Thyroid gland (tissue), 4 donors: ENCODE results near the gene ANKRD36.
"Not testable (repeated sequence)": the region's sequence is repeated elsewhere in the genome, so short reads cannot be mapped to it uniquely, and the experiment has no call there.

Experiments used
- POLR2A ChIP-seq, 2 donors: fragments of 450-650 bp; IDR thresholded peaks; one replicate each; pipeline ENCODE4 v1.6.1; 2017; ENCODE audit warnings: antibody characterized with exemption in 2 of 2, mild to moderate bottlenecking in 2 of 2, moderate library complexity in 1 of 2
- TF ChIP-seq, protein P1 (sequence below), 6 experiments: fragments of 200-600 bp in 3 of 6; fragments of 450-650 bp in 3 of 6; sonication (generic) in 3 of 6; IDR thresholded peaks; one replicate each; pipeline ENCODE4 v1.5.1; 2016 to 2019; ENCODE audit warnings: antibody characterized with exemption in 6 of 6, mild to moderate bottlenecking in 2 of 6, inconsistent platforms in 1 of 6, moderate library complexity in 1 of 6

DNA sequence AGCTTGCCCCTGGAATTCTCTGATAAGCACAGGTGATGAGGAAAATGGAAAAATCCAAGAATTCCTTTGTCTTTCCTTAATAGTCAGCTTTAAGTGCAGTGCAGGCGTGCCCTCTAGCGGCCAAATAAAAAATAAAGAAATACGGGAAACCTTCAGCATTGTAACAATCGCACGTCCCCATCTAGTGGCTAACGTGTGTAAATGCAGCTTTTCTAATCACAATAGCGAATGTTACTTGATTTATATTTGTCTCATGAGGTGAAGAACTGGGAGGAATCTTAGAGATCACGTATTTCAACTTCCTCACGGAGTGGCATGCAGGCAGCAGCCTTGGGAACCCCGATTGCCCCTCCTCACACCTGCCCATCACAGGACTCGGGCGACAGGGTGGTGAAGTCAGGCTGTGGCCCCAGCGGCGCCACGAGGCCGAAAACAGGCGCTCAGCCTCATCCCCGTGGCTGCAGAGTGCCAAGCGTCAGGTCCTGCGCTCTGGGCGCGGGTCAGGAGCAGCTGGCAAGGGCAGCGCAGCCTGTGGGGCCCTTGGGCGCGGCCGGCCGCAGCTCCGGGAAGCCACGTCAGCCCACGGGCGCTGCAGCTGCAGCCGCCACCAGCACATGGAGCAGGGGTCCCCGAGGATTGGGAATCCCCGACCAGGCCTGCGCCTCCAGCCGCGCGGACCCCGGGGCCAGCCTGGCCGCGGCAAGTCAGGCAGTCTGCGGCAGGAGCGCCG lies 468 bp upstream of the ANKRD36 start:
- TF ChIP-seq, protein P1, sequence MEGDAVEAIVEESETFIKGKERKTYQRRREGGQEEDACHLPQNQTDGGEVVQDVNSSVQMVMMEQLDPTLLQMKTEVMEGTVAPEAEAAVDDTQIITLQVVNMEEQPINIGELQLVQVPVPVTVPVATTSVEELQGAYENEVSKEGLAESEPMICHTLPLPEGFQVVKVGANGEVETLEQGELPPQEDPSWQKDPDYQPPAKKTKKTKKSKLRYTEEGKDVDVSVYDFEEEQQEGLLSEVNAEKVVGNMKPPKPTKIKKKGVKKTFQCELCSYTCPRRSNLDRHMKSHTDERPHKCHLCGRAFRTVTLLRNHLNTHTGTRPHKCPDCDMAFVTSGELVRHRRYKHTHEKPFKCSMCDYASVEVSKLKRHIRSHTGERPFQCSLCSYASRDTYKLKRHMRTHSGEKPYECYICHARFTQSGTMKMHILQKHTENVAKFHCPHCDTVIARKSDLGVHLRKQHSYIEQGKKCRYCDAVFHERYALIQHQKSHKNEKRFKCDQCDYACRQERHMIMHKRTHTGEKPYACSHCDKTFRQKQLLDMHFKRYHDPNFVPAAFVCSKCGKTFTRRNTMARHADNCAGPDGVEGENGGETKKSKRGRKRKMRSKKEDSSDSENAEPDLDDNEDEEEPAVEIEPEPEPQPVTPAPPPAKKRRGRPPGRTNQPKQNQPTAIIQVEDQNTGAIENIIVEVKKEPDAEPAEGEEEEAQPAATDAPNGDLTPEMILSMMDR (IDR thresholded peaks at IDR 0.05), result peak; percentile 80 to 100 (median 98)
- TF ChIP-seq POLR2A (IDR thresholded peaks at IDR 0.05), result not testable (repeated sequence)
